ENCODE results near the gene ARHGAP24.

Gene ARHGAP24

GRCh38 chr4:85760511-85760910 is 285.6 kb downstream of the ARHGAP24 start:
- no peak for TF ChIP-seq POLR2AphosphoS5 (IDR thresholded peaks at IDR 0.05; ENCODE audit: low read depth, low read length)
- no peak for TF ChIP-seq REST (IDR thresholded peaks at IDR 0.05; ENCODE audit: insufficient read depth in 1 of 2, low read depth in 2 of 2, low read length in 2 of 2)
- TF ChIP-seq SIN3A (IDR thresholded peaks at IDR 0.05; ENCODE audit: borderline replicate concordance, insufficient read depth, low read length), result no peak
- no peak for TF ChIP-seq FOXP2 (optimal IDR thresholded peaks at IDR 0.05; ENCODE audit: borderline replicate concordance, extremely low read depth, extremely low read length, insufficient read depth)
- no peak for TF ChIP-seq TAF1 (IDR thresholded peaks at IDR 0.05; ENCODE audit: borderline replicate concordance, insufficient read depth, low read length)

- no peak for TF ChIP-seq TAF1 (IDR thresholded peaks at IDR 0.05; ENCODE audit: borderline replicate concordance, insufficient read depth, low read length)
- no peak for TF ChIP-seq SIN3A (IDR thresholded peaks at IDR 0.05; ENCODE audit: borderline replicate concordance, insufficient read depth, low read length)
- no peak for TF ChIP-seq REST (IDR thresholded peaks at IDR 0.05; ENCODE audit: insufficient read depth in 1 of 2, low read depth in 2 of 2, low read length in 2 of 2)
- no peak for TF ChIP-seq POLR2AphosphoS5 (IDR thresholded peaks at IDR 0.05; ENCODE audit: low read depth, low read length)
- no peak for TF ChIP-seq FOXP2 (optimal IDR thresholded peaks at IDR 0.05; ENCODE audit: borderline replicate concordance, extremely low read depth, extremely low read length, insufficient read depth)
These were observed 287.0 kb downstream of the ARHGAP24 start for GRCh38 chr4:85761803-85762528.

- TF ChIP-seq POLR2AphosphoS5 (IDR thresholded peaks at IDR 0.05; ENCODE audit: low read depth, low read length) (no peak), FOXP2 (optimal IDR thresholded peaks at IDR 0.05; ENCODE audit: borderline replicate concordance, extremely low read depth, extremely low read length, insufficient read depth) (no peak), REST (IDR thresholded peaks at IDR 0.05; ENCODE audit: insufficient read depth in 1 of 2, low read depth in 2 of 2, low read length in 2 of 2) (no peak), SIN3A (IDR thresholded peaks at IDR 0.05; ENCODE audit: borderline replicate concordance, insufficient read depth, low read length) (no peak), TAF1 (IDR thresholded peaks at IDR 0.05; ENCODE audit: borderline replicate concordance, insufficient read depth, low read length) (no peak)
These were observed 287.6 kb downstream of the ARHGAP24 start for GRCh38 chr4:85762529-85762871.

GRCh38 chr4:85763202-85763601 is 288.3 kb downstream of the ARHGAP24 start:
- TF ChIP-seq SIN3A (IDR thresholded peaks at IDR 0.05; ENCODE audit: borderline replicate concordance, insufficient read depth, low read length) (no peak), TAF1 (IDR thresholded peaks at IDR 0.05; ENCODE audit: borderline replicate concordance, insufficient read depth, low read length) (no peak), REST (IDR thresholded peaks at IDR 0.05; ENCODE audit: insufficient read depth in 1 of 2, low read depth in 2 of 2, low read length in 2 of 2) (no peak), FOXP2 (optimal IDR thresholded peaks at IDR 0.05; ENCODE audit: borderline replicate concordance, extremely low read depth, extremely low read length, insufficient read depth) (no peak), POLR2AphosphoS5 (IDR thresholded peaks at IDR 0.05; ENCODE audit: low read depth, low read length) (no peak)
